Neural cell (in vitro differentiated cells): ENCODE data around the gene FNDC8. TPM values are rescaled to one million over a fixed set of nuclear protein-coding genes. Genes with fewer than 3 reads are reported as not detected.

ENCODE experiments used
- H2AFZ ChIP-seq: fragments of 200-600, 300-800 bp; sonication (generic), shearing (Covaris generic); 2 replicates; pipeline ENCODE4 v1.6.0; 2014; ENCODE audit warnings: low read depth, mild to moderate bottlenecking, antibody characterized with exemption, low read length, moderate library complexity
- H3F3A ChIP-seq: fragments of 200-600 bp; shearing (Covaris generic); 2 replicates; pipeline ENCODE4 v1.6.1; 2016; ENCODE audit warnings: mild to moderate bottlenecking, moderate library complexity, mixed read lengths, antibody characterized with exemption, low read length; ENCODE audit not compliant: insufficient read depth, poor library complexity, severe bottlenecking
- H3K27ac ChIP-seq: fragments of 200-600, 300-800 bp; sonication (generic), shearing (Covaris generic); 2 replicates; pipeline ENCODE4 v1.5.1; 2014; ENCODE audit warnings: mild to moderate bottlenecking, low read length, moderate library complexity
- H3K27me3 ChIP-seq: fragments of 300-800, 200-600 bp; sonication (generic), shearing (Covaris generic); 2 replicates; pipeline ENCODE4 v1.6.0; 2014; ENCODE audit warnings: mild to moderate bottlenecking, low read depth, low read length, moderate library complexity; ENCODE audit not compliant: insufficient read depth
- H3K36me3 ChIP-seq: fragments of 300-800, 200-600 bp; sonication (generic), shearing (Covaris generic); 2 replicates; pipeline ENCODE4 v1.5.1; 2014; ENCODE audit warnings: mild to moderate bottlenecking, antibody characterized with exemption, low read length, moderate library complexity; ENCODE audit not compliant: insufficient read depth
- H3K4me2 ChIP-seq: fragments of 300-800, 200-600 bp; sonication (generic), shearing (Covaris generic); 2 replicates; pipeline ENCODE4 v1.6.0; 2014; ENCODE audit warnings: mild to moderate bottlenecking, low read length
- H3K4me3 ChIP-seq: fragments of 300-800, 200-600 bp; sonication (generic), shearing (Covaris generic); 2 replicates; pipeline ENCODE4 v1.5.1; 2014; ENCODE audit warnings: mild to moderate bottlenecking, low read length, moderate library complexity
- H3K79me2 ChIP-seq: fragments of 200-600 bp; shearing (Covaris generic); replicated peaks from 2 replicates; pipeline ENCODE4 v1.6.0; 2014; ENCODE audit warnings: mild to moderate bottlenecking, low read length, moderate library complexity; ENCODE audit not compliant: insufficient read depth
- H3K9ac ChIP-seq: fragments of 300-800, 200-600 bp; sonication (generic), shearing (Covaris generic); 2 replicates; pipeline ENCODE4 v1.6.1; 2016; ENCODE audit warnings: mild to moderate bottlenecking, low read length, mixed read lengths
- H3K9me2 ChIP-seq: fragments of 200-600 bp; shearing (Covaris generic); 2 replicates; pipeline ENCODE4 v1.6.1; 2016; ENCODE audit warnings: mild to moderate bottlenecking, low read length, mixed read lengths; ENCODE audit not compliant: insufficient read depth
- H3K9me3 ChIP-seq: fragments of 200-600, 300-800 bp; sonication (generic), shearing (Covaris generic); 2 replicates; pipeline ENCODE4 v1.6.1; 2016; ENCODE audit warnings: mild to moderate bottlenecking, mixed run types, low read length, moderate library complexity, mixed read lengths
- H4K20me1 ChIP-seq: fragments of 200-600 bp; shearing (Covaris generic); 2 replicates; pipeline ENCODE4 v1.6.1; 2016; ENCODE audit warnings: mild to moderate bottlenecking, mixed run types; ENCODE audit not compliant: insufficient read depth
- EP300 ChIP-seq: fragments of 450-650 bp; conservative IDR thresholded peaks from 2 replicates; pipeline ENCODE4 v1.6.1; 2014; ENCODE audit warnings: antibody characterized with exemption, mild to moderate bottlenecking, moderate library complexity; ENCODE audit not compliant: poor library complexity, severe bottlenecking
- EZH2 ChIP-seq: fragments of 200-600, 300-800 bp; shearing (Covaris generic), sonication (generic); IDR thresholded peaks from 2 replicates; pipeline ENCODE4 v1.6.1; 2014; ENCODE audit warnings: antibody characterized with exemption, low read length, borderline replicate concordance, mild to moderate bottlenecking; ENCODE audit not compliant: insufficient read depth, poor library complexity, severe bottlenecking
- MXI1 ChIP-seq: fragments of 450-650 bp; conservative IDR thresholded peaks from 2 replicates; pipeline ENCODE4 v1.6.1; 2014; ENCODE audit warnings: antibody characterized with exemption, mild to moderate bottlenecking; ENCODE audit not compliant: poor library complexity, severe bottlenecking
- POLR2AphosphoS5 ChIP-seq: IDR thresholded peaks from 2 replicates; pipeline ENCODE4 v1.6.1; 2012
- RAD21 ChIP-seq: fragments of 450-650 bp; conservative IDR thresholded peaks from 2 replicates; pipeline ENCODE4 v1.6.1; 2014; ENCODE audit warnings: antibody characterized with exemption, mild to moderate bottlenecking, moderate library complexity
- SMC3 ChIP-seq: fragments of 450-650 bp; conservative IDR thresholded peaks from 2 replicates; pipeline ENCODE4 v1.6.1; 2014; ENCODE audit warnings: antibody characterized with exemption, mild to moderate bottlenecking, moderate library complexity; ENCODE audit not compliant: poor library complexity
- TAF1 ChIP-seq: IDR thresholded peaks from 2 replicates; pipeline ENCODE4 v1.6.1; 2012; ENCODE audit warnings: low read depth
- polyA plus RNA-seq: library from polyadenylated mRNA; depleted of rRNA; stranded (reverse); fragments of >200 nt; gene quantifications from 2 replicates; pipeline ENCODE4 v1.2.3, GENCODE V29; 2014
- TF ChIP-seq, protein P1 (sequence below): IDR thresholded peaks from 2 replicates; pipeline ENCODE4 v1.6.1; 2012; ENCODE audit warnings: borderline replicate concordance
- TF ChIP-seq, protein P2 (sequence below): fragments of 450-650 bp; IDR thresholded peaks from 2 replicates; pipeline ENCODE4 v1.5.1; 2014; ENCODE audit warnings: antibody characterized with exemption, mild to moderate bottlenecking, moderate library complexity; ENCODE audit not compliant: poor library complexity, severe bottlenecking

The FNDC8 gene
- polyA plus RNA-seq, 1 donor from 2014 or later: not detected

DNA sequence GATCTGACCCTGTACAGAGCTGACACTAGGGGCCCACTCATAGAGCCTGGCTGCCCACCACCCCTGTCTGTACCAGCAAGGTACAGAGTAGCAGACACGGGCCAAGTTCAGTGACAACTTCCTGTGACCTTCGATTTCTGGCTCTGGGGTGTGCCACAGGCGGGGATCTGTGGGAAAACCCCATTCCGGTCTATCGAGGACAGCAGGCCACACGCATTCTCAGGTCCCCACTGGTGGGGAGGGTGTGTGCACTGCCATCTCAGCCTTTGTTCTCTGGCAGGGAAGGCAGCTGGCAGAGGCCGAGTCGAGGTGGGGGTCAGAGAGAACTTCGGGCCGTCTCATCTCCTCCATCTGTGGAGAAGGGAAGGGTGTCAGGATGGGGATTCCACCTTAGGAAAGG, 10.7 kb downstream of the FNDC8 start (continued):
- TF ChIP-seq EP300: no peak
- TF ChIP-seq RAD21: no peak

DNA sequence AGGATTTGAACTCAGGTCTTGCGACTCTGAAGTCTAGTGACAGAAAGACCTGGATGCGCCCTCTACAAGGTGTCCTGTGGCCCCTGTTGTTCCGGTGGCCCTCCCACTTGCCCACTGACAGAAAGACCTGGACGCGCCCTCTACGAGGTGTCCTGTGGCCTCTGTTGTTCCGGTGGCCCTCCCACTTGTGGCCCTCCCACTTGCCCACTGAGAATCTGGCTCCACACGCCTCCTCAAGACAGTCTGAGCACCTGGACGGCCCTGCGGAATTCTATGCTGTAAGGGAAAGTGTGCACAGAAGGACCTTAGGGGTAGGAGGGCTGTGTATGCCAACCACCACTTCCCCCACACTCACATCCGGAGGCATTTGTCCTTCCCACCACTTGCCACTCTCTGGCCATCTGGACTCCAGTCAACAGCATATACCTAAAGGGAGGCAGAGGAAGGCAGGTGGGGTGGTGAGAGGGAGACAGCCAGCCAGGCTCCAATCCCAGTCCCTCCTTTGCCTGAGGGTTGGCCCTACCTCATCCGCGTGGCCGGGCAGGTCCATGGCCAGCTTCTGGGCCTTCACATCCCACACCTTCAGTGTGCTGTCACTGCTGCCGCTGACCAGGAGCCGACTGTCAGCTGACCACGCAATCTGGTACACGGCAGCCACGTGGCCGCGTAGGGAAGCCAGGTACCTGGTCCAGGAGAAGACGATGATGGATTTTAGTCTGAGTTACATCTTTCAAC, 11.6 kb downstream of the FNDC8 start:
- Histone ChIP-seq H4K20me1 (no peaks in the 10 kb centered on the region), H3K27me3 (no peaks in the 10 kb centered on the region), H3K9me3 (no peaks in the 10 kb centered on the region), H3K9ac (no peak overlapping the region), H3K36me3 (no peaks in the 10 kb centered on the region), H3F3A (no peaks in the 10 kb centered on the region), H3K4me2 (no peak overlapping the region), H3K79me2 (no peaks in the 10 kb centered on the region), H3K9me2 (no peaks in the 10 kb centered on the region), H3K27ac (no peak overlapping the region), H3K4me3 (no peak overlapping the region), H2AFZ (no peak overlapping the region)
- TF ChIP-seq, protein P1, sequence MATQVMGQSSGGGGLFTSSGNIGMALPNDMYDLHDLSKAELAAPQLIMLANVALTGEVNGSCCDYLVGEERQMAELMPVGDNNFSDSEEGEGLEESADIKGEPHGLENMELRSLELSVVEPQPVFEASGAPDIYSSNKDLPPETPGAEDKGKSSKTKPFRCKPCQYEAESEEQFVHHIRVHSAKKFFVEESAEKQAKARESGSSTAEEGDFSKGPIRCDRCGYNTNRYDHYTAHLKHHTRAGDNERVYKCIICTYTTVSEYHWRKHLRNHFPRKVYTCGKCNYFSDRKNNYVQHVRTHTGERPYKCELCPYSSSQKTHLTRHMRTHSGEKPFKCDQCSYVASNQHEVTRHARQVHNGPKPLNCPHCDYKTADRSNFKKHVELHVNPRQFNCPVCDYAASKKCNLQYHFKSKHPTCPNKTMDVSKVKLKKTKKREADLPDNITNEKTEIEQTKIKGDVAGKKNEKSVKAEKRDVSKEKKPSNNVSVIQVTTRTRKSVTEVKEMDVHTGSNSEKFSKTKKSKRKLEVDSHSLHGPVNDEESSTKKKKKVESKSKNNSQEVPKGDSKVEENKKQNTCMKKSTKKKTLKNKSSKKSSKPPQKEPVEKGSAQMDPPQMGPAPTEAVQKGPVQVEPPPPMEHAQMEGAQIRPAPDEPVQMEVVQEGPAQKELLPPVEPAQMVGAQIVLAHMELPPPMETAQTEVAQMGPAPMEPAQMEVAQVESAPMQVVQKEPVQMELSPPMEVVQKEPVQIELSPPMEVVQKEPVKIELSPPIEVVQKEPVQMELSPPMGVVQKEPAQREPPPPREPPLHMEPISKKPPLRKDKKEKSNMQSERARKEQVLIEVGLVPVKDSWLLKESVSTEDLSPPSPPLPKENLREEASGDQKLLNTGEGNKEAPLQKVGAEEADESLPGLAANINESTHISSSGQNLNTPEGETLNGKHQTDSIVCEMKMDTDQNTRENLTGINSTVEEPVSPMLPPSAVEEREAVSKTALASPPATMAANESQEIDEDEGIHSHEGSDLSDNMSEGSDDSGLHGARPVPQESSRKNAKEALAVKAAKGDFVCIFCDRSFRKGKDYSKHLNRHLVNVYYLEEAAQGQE: no peak
- TF ChIP-seq EP300 (no peak), MXI1 (no peak), POLR2AphosphoS5 (no peak), RAD21 (no peak), SMC3 (no peak), EZH2 (no peak), TAF1 (no peak)
- TF ChIP-seq, protein P2, sequence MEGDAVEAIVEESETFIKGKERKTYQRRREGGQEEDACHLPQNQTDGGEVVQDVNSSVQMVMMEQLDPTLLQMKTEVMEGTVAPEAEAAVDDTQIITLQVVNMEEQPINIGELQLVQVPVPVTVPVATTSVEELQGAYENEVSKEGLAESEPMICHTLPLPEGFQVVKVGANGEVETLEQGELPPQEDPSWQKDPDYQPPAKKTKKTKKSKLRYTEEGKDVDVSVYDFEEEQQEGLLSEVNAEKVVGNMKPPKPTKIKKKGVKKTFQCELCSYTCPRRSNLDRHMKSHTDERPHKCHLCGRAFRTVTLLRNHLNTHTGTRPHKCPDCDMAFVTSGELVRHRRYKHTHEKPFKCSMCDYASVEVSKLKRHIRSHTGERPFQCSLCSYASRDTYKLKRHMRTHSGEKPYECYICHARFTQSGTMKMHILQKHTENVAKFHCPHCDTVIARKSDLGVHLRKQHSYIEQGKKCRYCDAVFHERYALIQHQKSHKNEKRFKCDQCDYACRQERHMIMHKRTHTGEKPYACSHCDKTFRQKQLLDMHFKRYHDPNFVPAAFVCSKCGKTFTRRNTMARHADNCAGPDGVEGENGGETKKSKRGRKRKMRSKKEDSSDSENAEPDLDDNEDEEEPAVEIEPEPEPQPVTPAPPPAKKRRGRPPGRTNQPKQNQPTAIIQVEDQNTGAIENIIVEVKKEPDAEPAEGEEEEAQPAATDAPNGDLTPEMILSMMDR: no peak

DNA sequence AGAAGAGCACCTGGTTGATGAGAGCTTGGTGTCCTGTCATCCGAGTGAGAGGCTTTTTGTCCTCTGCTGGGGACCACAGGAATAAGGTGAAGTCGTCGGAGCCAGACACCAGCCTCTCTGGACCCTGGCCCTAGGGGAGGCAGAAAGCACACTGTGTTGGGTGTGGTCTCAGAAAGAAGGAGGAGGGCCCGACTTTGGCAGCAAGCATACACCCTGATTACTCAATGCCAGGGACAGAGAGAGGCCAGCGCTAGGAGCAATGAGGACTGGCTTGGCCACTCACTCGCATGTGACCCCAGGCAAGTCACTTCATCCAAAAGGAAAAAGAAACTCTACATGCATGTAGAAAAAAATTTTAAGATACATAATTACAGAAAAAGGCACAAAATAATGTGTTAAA, 13.9 kb downstream of the FNDC8 start:
- Histone ChIP-seq H3K9me3 (no peaks in the 10 kb centered on the region), H3K36me3 (no peaks in the 10 kb centered on the region), H3K79me2 (no peaks in the 10 kb centered on the region), H3K9me2 (no peaks in the 10 kb centered on the region), H3K9ac (no peak overlapping the region), H3F3A (no peaks in the 10 kb centered on the region), H3K27ac (no peak overlapping the region), H3K27me3 (no peaks in the 10 kb centered on the region), H3K4me3 (no peak overlapping the region), H3K4me2 (no peak overlapping the region), H2AFZ (no peak overlapping the region), H4K20me1 (no peaks in the 10 kb centered on the region)
- no peak for TF ChIP-seq SMC3
- TF ChIP-seq MXI1: no peak
- no peak for TF ChIP-seq EP300
- TF ChIP-seq, protein P1: no peak
- TF ChIP-seq, protein P2: no peak
- no peak for TF ChIP-seq EZH2
- TF ChIP-seq POLR2AphosphoS5: no peak
- TF ChIP-seq RAD21: no peak
- no peak for TF ChIP-seq TAF1
